ENCODE measurements around the gene MRGPRD.

Gene MRGPRD

DNA sequence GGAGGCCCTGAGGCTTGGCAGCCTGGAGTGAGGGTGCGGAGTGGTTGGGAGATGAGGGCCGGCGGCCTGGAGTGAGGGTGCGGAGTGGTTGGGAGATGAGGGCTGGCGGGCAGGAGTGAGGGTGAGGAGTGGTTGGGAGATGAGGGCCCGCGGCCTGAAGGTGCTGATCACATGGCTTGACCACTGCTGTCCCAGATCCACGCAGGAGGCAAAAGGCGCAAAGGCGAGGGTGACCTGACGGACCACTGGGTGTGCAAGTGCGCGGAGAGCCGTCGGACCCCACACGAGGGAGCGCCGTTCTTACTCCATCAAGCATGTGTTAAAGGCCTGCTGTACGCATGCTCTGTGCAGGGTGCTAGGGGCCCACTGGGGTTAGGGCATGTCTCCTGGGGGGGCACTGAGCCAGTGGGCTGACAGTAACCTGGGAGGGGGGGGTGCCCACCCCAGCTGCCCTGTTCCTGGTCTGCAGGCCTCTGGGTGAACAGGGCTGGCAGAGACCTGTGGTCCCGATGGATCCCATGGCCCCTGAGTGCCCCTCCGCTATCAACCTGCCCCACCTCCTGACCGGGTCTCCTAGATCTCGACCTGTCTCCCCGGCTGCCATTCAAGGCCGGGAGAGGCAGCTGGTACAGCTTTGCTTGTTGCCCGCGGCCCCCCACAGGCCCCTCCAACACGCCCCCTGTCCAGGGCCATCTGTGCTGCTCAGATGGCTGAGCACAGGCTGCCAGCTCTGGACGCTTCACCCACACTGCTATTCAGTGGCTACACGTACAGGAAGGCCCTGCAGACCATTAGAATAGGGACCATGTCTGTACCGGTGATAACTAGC, 21.1 kb downstream of the MRGPRD start:
- peaks cover 7% of the 10 kb centered on the region for H3K9me3 Mint-ChIP-seq
- TF ChIP-seq, protein P1, sequence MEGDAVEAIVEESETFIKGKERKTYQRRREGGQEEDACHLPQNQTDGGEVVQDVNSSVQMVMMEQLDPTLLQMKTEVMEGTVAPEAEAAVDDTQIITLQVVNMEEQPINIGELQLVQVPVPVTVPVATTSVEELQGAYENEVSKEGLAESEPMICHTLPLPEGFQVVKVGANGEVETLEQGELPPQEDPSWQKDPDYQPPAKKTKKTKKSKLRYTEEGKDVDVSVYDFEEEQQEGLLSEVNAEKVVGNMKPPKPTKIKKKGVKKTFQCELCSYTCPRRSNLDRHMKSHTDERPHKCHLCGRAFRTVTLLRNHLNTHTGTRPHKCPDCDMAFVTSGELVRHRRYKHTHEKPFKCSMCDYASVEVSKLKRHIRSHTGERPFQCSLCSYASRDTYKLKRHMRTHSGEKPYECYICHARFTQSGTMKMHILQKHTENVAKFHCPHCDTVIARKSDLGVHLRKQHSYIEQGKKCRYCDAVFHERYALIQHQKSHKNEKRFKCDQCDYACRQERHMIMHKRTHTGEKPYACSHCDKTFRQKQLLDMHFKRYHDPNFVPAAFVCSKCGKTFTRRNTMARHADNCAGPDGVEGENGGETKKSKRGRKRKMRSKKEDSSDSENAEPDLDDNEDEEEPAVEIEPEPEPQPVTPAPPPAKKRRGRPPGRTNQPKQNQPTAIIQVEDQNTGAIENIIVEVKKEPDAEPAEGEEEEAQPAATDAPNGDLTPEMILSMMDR (IDR thresholded peaks at IDR 0.05), result no peak
- no peak overlapping the region for H3K4me3 Mint-ChIP-seq
- H3K27ac Mint-ChIP-seq, result no peak overlapping the region
- no peak for DNase-seq
- peaks cover 2% of the 10 kb centered on the region for H3K27me3 Mint-ChIP-seq (ENCODE audit: low read depth, poor library complexity)
- H3K36me3 Mint-ChIP-seq (ENCODE audit: low read depth), result no peaks in the 10 kb centered on the region
- peaks cover 10% of the 10 kb centered on the region for H3K4me1 Mint-ChIP-seq

DNA sequence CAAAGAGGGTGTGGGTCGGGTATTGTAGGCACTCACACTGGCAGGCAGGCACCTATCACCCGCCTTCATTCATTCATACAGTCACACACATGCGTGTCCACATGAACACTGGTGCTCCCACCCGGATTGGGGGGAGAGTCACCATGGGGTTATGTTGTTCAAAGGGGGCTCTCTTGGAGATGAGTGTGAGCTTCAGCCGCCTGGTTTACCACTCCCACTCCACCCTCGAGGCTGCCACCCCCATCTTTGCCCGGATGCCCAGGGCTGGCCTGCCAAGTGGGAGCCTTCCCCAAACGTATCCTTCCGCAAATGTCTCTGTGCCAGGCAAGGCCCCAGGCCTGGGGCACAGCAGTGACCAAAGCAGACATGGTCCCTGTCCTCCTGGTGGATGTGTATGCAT, 22.6 kb downstream of the MRGPRD start:
- H3K4me3 Mint-ChIP-seq, result no peak overlapping the region
- H3K27me3 Mint-ChIP-seq (ENCODE audit: low read depth, poor library complexity), result peaks cover 2% of the 10 kb centered on the region
- no peak overlapping the region for H3K27ac Mint-ChIP-seq
- TF ChIP-seq, protein P1 (IDR thresholded peaks at IDR 0.05), result no peak
- H3K9me3 Mint-ChIP-seq, result no peaks in the 10 kb centered on the region
- H3K4me1 Mint-ChIP-seq, result peaks cover 20% of the 10 kb centered on the region
- H3K36me3 Mint-ChIP-seq (ENCODE audit: low read depth), result no peaks in the 10 kb centered on the region
- DNase-seq, result no peak

DNA sequence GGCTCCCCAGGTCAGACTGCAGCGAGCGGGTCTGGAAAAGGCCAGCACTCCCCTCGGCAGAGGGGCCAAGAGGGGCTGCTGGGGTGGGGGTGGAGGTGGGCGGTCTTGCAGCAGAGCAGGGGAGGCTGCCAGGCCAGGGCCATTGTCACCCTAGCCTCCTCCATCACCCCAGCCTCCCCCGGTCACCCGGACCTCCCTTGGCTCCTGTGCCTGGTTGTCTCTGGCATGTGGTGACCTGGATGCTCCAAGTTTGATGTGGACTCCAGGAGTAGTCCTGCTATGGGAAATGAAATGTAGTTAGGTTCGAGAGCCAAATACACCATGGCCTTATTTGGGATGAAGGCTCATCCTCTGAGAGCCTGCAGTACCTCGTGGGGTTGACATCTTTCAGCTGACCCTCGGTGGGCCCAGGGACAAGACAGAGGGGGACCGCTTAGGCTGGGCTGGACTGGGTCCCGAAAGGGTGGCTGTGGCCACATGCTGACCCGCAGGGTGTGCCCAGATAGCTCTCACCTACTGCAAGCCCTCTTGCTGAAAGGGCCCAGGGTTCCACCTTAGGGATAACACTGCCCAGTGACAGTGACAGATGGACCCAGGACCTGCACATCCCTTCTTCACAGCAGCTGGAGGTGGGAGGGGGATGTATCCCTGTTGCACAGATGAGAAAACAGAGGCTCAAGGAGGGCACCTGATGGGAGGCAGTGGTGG, 24.1 kb downstream of the MRGPRD start:
- no peaks in the 10 kb centered on the region for H3K36me3 Mint-ChIP-seq (ENCODE audit: low read depth)
- no peak overlapping the region for H3K4me3 Mint-ChIP-seq
- no peak for DNase-seq
- peaks cover 20% of the 10 kb centered on the region for H3K4me1 Mint-ChIP-seq
- H3K27me3 Mint-ChIP-seq (ENCODE audit: low read depth, poor library complexity), result peaks cover 5% of the 10 kb centered on the region
- H3K9me3 Mint-ChIP-seq, result no peaks in the 10 kb centered on the region
- TF ChIP-seq, protein P1 (IDR thresholded peaks at IDR 0.05), result no peak
- no peak overlapping the region for H3K27ac Mint-ChIP-seq

DNA sequence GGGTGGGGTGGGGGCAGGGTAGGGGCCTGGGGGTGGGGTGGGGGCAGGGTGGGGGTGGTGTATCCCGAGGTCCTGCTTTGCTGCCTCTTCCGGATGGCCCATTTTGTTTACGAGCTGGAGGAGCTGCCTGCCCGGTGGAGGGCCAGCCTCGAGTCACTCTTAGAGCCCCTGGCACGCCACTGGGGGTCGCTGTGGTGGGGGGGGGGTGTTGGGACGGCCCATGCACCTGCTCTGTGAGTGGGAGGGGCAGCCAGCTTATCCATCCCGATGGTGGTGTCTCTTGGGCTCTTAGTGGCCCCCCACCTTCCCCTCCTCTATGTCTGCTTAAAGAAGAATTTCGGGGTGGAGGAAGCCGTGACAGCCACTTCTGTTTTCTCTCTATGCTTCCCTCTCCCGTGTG, 24.6 kb downstream of the MRGPRD start:
- Mint-ChIP-seq H3K36me3 (ENCODE audit: low read depth) (no peaks in the 10 kb centered on the region), H3K27ac (no peak overlapping the region), H3K4me3 (no peak overlapping the region), H3K4me1 (peaks cover 20% of the 10 kb centered on the region), H3K9me3 (no peaks in the 10 kb centered on the region), H3K27me3 (ENCODE audit: low read depth, poor library complexity) (peaks cover 5% of the 10 kb centered on the region)
- DNase-seq, result peak; percentile 57
- TF ChIP-seq, protein P1 (IDR thresholded peaks at IDR 0.05), result no peak

DNA sequence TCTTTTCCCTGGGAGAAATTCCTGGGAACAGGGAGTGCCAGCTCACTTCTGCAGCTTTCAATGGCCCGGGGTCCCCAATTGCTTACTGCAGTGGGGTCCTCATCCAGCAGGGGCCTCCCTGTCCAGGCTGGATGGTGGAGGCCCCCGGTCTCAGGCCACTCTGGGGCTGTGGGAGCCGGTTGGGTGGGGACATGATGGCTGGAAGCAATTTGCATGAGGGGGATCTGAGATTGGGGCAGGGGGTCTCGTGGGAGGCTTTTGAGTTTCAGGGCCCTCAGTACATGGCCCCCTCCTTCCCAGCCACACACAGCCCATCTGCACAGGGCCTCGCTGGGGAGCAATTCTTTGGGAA, 25.2 kb downstream of the MRGPRD start:
- H3K4me3 Mint-ChIP-seq, result no peak overlapping the region

More for the DNA sequence above, 25.2 kb downstream of the MRGPRD start:
- Mint-ChIP-seq H3K27me3 (ENCODE audit: low read depth, poor library complexity) (peaks cover 8% of the 10 kb centered on the region), H3K27ac (no peak overlapping the region), H3K4me1 (peaks cover 26% of the 10 kb centered on the region), H3K36me3 (ENCODE audit: low read depth) (no peaks in the 10 kb centered on the region), H3K9me3 (no peaks in the 10 kb centered on the region)
- TF ChIP-seq, protein P1 (IDR thresholded peaks at IDR 0.05), result no peak
- no peak for DNase-seq

All from nephron progenitor cell (in vitro differentiated cells).